GM18508 (cell line): ENCODE data around the gene SMC3.

Experiments used
- ATAC-seq: cut with Tn5 transposase; IDR thresholded peaks from one replicate; pipeline ENCODE4 v1.9.1; 2021; ENCODE audit warnings: moderate number of reproducible peaks; ENCODE audit not compliant: insufficient read depth, unreplicated experiment

The SMC3 gene

GRCh38 chr10:110540031-110540430 is 27.5 kb upstream of the SMC3 start:
- ATAC-seq: no peak

DNA sequence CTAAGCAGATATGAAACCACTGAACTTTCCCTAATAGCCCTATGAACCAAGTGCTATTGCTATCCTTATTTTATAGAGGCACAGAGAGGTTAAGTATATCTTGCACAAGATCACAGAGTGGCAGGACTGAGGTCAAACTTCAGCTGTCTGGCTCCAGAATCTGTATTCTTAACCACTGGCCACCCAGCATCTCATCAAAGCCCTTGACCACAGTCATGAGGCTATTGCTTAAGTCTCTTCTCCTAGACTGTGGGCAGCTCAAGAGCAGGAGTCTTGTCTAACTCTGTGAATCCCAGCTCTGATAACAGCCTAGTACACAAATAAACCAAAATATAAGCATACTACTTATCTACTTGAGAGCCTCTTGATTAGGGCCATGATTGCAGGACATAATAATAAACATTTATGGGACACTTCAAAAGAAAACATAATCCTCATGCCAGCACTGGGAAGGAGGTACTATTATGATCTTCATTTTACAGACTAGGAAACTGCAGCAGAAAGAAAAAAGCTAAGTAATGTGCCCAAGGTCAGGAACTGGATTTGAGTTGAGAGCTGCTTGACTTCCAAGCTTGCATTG is 22.4 kb upstream of the SMC3 start:
- ATAC-seq: no peak

DNA sequence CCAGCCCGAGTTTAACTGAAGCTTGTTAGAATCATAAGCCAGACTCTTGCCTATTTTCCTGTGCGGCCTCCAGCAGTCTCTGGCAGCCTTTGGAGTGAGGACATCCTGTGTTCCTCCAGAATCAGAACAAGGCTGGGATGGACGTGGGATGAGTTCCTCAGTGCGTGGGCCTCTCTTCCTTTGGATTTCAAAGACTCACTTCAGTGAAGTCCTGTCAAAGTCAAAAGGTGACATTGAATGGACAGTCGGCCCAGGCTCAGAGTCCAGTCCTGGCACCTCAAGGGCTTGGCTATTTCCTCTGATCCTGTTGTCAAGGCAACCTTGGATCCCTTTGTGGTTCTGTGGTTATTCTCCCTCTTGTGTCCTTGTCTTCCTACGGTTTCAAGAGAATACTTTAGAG is 21.4 kb upstream of the SMC3 start:
- no peak for ATAC-seq

- no peak for ATAC-seq
Measured at GRCh38 chr10:110546499-110547110, 20.9 kb upstream of the SMC3 start.

GRCh38 chr10:110547139-110547761 is 20.2 kb upstream of the SMC3 start:
- no peak for ATAC-seq

GRCh38 chr10:110548002-110548401 is 19.5 kb upstream of the SMC3 start:
- ATAC-seq: no peak

GRCh38 chr10:110549211-110549610 is 18.3 kb upstream of the SMC3 start:
- ATAC-seq: no peak

GRCh38 chr10:110553905-110554304 is 13.6 kb upstream of the SMC3 start:
- no peak for ATAC-seq

GRCh38 chr10:110556296-110556695 is 11.2 kb upstream of the SMC3 start:
- ATAC-seq: no peak

DNA sequence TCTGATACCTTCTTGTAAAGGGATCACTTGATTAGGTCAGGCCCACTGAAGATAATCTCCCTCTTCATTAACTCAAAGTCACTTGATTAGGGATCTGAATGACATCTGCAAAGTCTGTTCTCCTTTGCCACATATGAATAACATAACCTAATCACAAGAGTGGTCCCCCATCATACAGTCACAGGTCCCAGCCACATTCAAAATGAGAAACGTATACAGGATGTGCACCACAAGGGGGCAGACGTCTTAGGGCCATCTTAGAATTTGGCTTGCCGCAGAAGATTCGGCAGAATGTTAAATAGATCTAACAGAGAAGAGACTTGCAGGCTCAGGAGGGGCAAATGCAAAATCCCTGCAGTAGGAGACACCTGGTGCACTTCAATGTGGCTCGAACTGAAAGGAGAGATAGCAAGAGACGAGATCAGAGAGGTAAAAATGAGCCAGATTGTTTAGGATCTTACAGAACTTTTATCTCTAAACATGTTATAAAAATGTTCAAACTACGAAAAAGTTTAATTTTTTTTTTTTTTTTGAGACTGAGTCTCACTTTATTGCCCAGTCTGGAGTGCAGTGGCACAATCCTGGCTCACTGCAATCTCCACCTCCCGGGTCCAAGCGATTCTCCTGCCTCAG is 10.4 kb upstream of the SMC3 start:
- no peak for ATAC-seq

- no peak for ATAC-seq
Measured at GRCh38 chr10:110558041-110558440, 9.5 kb upstream of the SMC3 start.

DNA sequence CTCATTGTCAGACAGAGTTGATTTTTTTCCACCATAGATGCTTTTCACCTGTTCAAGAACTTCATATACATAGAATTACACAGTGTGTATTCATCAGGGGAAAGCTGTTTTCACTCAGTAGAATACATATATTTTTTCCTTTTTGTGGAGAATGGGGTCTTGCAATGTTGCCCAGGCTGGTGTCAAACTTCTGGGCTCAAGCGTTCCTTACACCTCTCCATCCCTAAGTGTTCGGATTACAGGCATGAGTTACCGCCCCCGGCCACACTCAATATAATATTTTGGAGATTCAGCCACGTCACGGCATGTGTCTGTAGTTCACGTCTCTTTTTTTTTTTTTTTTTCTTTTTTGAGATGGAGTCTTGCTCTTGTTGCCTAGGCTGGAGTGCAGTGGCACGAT is 7.5 kb upstream of the SMC3 start:
- ATAC-seq: no peak

- ATAC-seq: no peak
Measured at GRCh38 chr10:110561292-110561691, 6.2 kb upstream of the SMC3 start.

GRCh38 chr10:110562348-110562747 is 5.1 kb upstream of the SMC3 start:
- ATAC-seq: no peak

DNA sequence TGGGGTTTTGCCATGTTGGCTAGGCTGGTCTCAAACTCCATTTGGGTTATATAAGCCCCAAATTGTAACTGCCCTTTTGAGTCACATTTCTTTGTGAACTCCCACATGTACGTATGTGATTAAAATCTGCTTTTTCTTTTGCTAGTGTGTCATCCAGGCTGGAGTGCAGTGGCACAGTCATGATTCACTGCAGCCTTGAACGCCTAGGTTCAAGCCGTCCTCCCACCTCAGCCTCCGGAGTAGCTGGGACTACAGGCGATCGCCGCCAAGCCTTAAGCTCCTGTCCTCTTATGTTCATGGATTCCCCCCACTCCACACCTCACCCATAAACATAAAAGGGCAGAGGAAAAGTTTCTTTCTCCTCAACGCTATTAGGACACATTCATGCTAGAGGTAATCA is 4.4 kb upstream of the SMC3 start:
- no peak for ATAC-seq

- no peak for ATAC-seq
Measured at GRCh38 chr10:110566472-110567200, 859 bp upstream of the SMC3 start.

DNA sequence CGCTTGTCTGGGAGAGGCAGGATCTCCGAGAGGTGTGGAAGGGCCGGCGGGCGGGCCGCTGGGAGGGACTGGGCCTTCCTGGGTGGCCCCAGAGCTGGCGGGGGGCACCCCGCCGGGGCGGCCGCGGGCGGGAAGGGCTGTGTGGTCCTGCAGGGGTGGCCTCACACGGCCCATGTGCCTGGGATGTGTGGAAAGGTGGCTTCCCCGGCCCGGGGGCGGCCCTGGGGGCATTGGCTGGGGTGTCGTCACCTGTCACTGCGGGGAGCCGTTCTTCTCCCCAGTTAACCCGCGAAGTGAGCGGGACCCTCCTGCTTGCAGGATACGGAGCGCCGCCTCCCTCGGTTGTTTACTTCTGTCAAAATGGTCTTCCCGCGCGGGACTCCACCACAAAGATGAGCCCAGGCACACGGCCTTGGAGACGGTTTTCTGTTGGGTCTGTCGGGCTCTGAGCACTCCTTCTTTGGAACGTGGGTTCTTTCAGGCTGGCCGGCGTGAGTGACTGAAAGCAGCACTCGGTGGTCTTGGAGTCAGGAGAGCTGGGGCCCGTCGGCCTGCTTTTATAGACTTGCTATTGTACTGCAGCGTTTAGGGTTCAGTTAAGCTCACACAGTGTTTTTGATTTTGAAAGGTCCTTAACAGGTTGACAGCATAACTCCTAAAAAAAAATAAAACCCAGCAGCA is 700 bp downstream of the SMC3 start:
- peak; percentile 21 for ATAC-seq

GRCh38 chr10:110569122-110569521 is 1.6 kb downstream of the SMC3 start:
- no peak for ATAC-seq

DNA sequence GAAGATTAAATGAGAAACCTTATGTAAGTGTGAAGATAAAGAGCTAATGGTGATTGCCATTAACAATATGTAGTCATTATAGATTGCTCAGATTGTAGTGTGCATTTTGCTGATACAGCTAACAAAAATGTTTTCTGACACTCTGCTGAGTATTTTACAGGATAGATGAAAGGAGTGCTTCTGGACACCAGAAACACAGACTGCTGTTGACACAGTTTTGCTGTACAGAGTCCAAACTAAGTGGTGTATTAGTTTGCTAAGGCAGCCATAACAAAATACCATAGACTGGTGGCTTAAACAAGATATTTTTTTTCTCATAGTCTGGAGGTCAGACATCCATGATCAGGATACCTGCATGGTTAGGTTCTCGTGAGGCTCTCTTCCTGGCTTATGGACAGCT is 2.2 kb downstream of the SMC3 start:
- no peak for ATAC-seq

GRCh38 chr10:110571093-110571743 is 3.7 kb downstream of the SMC3 start:
- ATAC-seq: no peak
